Activated CD4-positive, alpha-beta memory T cell treated with anti-CD3 and anti-CD28 coated beads for 36 hours (primary cell): Measurements from ENCODE around the gene CIBAR2. TPM values are rescaled to one million over a fixed set of nuclear protein-coding genes. Genes with fewer than 3 reads are reported as not detected.

Source experiments
- CTCF ChIA-PET: fragments of 350-600 bp; sonication (Branson Sonifier 250); formaldehyde crosslinking; loops from one replicate; lab custom pipeline; 2021; ENCODE audit warnings: antibody characterized with exemption, inconsistent platforms; lab: Charles Lee
- POLR2A ChIA-PET: fragments of 350-600 bp; sonication (Branson Sonifier 250); formaldehyde crosslinking; loops from one replicate; lab custom pipeline; 2021; ENCODE audit warnings: antibody characterized with exemption; lab: Charles Lee
- DNase-seq: peaks from one replicate; pipeline ENCODE4 v3.0.0-alpha.2; 2020
- H3K27ac Mint-ChIP-seq: one replicate; pipeline ENCODE4 v1.8.0; 2021; ENCODE audit warnings: mixed read lengths
- H3K27me3 Mint-ChIP-seq: one replicate; pipeline ENCODE4 v1.8.0; 2021; ENCODE audit warnings: mixed read lengths
- H3K36me3 Mint-ChIP-seq: one replicate; pipeline ENCODE4 v1.8.0; 2021; ENCODE audit warnings: mixed read lengths
- H3K4me1 Mint-ChIP-seq: one replicate; pipeline ENCODE4 v1.8.0; 2021; ENCODE audit warnings: low read depth, mixed read lengths
- H3K4me3 Mint-ChIP-seq: one replicate; pipeline ENCODE4 v1.8.0; 2021; ENCODE audit warnings: mild to moderate bottlenecking, mixed read lengths
- H3K9me3 Mint-ChIP-seq: one replicate; pipeline ENCODE4 v1.8.0; 2021; ENCODE audit warnings: mixed read lengths
- intact Hi-C: fragments of 100-400 bp; cut with micrococcal nuclease; formaldehyde crosslinking; loops from one replicate; pipeline ENCODE4 v1.15.1; 2023
- total RNA-seq, 2 experiments: library from RNA; stranded (reverse); gene quantifications; one replicate each; pipeline ENCODE4 v1.2.3, GENCODE V29; 2021

CIBAR2 gene
- total RNA-seq, 2 experiments from 2014 or later: not detected

GRCh38 chr16:85151079-85151602, 38.9 kb upstream of the CIBAR2 start:
- CTCF ChIA-PET: no interaction called here
- Mint-ChIP-seq H3K27ac (no peak overlapping the region), H3K4me3 (no peak overlapping the region), H3K9me3 (no peaks in the 10 kb centered on the region), H3K4me1 (no peaks in the 10 kb centered on the region), H3K36me3 (no peaks in the 10 kb centered on the region), H3K27me3 (no peaks in the 10 kb centered on the region)
- DNase-seq: no peak
- POLR2A ChIA-PET: no interaction called here
- intact Hi-C loops: no loop called here

DNA sequence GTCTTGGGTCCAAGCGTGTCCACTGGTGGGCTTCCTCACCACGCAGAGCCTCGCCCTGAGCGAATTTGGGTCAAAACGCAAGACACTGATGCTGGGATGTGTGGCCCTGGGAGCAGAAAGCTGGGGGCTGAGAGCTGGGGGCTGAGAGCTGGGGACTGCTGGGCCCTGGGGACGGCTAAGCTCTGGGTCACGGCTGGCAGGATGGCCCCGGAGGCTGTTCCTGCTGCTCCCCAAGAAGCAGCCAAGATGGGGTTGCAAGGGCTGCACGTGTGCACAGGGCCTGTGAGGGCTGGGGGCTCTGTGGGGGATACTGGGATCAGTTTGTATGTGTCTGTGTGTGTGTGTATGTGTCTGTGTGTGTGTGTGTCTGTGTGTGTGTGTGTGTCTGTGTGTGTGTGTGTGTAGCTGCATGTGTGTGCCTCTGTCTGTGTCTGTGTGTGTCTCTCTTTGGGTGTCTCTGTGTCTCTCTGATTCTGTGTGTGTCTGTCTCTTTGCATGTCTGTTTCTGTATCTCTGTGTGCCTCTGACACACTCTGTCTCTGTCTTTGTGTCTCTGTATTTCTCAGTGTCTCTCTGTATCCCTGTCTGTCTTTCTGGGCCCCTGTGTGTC, 38.2 kb upstream of the CIBAR2 start:
- Mint-ChIP-seq H3K27me3 (no peaks in the 10 kb centered on the region), H3K4me3 (no peak overlapping the region), H3K4me1 (no peaks in the 10 kb centered on the region), H3K36me3 (no peaks in the 10 kb centered on the region), H3K27ac (no peak overlapping the region), H3K9me3 (no peaks in the 10 kb centered on the region)
- no peak for DNase-seq
- POLR2A ChIA-PET: no interaction called here
- intact Hi-C loops: no loop called here
- CTCF ChIA-PET: no interaction called here

- CTCF ChIA-PET: no interaction called here
- Mint-ChIP-seq H3K36me3 (no peaks in the 10 kb centered on the region), H3K9me3 (no peaks in the 10 kb centered on the region), H3K4me1 (no peaks in the 10 kb centered on the region), H3K4me3 (no peak overlapping the region), H3K27ac (no peak overlapping the region), H3K27me3 (no peaks in the 10 kb centered on the region)
- POLR2A ChIA-PET: no interaction called here
- no peak for DNase-seq
- intact Hi-C loops: no loop called here
Observed at GRCh38 chr16:85149776-85150175, 37.5 kb upstream of the CIBAR2 start.

- Mint-ChIP-seq H3K27ac (no peak overlapping the region), H3K36me3 (no peaks in the 10 kb centered on the region), H3K9me3 (no peaks in the 10 kb centered on the region), H3K4me3 (no peak overlapping the region), H3K4me1 (no peaks in the 10 kb centered on the region), H3K27me3 (peaks cover under 1% of the 10 kb centered on the region)
- CTCF ChIA-PET: no interaction called here
- DNase-seq: no peak
- POLR2A ChIA-PET: no interaction called here
- intact Hi-C loops: no loop called here
Observed at GRCh38 chr16:85148931-85149330, 36.7 kb upstream of the CIBAR2 start.

DNA sequence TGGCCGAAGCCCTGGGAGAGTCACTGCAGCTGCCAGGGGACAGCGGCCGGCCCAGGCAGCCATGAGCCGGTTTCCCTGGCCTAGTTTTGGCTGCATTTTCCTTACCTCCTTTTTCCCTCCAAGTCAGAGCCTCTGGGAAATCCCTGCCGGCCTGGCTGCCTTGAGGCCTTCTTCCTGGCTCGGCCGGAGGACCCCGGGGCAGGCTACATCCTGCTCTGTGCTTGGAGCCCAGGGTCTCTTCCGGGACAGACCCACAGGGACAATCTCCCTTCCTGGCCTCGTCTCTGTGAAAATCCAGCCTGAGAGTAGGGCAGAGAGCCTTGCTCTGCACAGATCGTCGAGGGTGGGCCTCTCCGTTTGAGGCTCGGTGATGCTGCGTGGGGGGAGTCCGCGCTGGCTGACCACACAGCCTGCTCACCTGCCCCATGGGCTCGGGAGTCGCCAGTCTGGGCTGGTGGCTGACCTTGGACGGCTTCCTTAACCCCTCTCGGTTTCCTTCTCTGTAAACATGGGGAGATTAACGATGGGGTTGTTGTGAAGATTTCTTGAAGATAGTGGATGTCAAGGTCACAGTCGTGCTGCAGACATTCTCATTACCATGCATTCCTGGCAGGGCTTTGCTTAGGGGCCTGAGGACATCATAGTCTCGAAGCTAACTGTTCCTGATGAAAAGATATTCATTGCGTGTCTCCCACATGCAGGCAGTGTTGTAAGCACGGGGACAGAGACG, 34.8 kb upstream of the CIBAR2 start:
- ChIA-PET CTCF (no interaction called here), POLR2A (no interaction called here)
- Mint-ChIP-seq H3K27ac (no peak overlapping the region), H3K9me3 (no peaks in the 10 kb centered on the region), H3K36me3 (no peaks in the 10 kb centered on the region), H3K27me3 (peaks cover 3% of the 10 kb centered on the region), H3K4me1 (no peaks in the 10 kb centered on the region), H3K4me3 (no peak overlapping the region)
- DNase-seq: no peak
- intact Hi-C loops: no loop called here

DNA sequence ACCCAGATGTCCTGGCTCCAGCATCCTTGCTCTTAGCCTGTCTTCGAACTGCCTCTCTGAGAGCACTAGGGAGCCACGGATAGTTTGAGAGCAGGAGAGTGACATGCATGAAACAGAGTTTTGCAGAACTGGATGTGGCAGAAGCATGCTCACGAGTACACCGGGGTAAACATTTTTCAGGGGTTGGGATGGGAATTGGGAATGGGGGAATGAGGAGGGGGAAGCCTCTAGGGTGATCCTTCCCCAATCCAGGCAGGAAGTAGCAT, 34.2 kb upstream of the CIBAR2 start:
- ChIA-PET CTCF (no interaction called here), POLR2A (no interaction called here)
- H3K36me3 Mint-ChIP-seq: no peaks in the 10 kb centered on the region
- no peak overlapping the region for H3K27ac Mint-ChIP-seq
- no peak for DNase-seq
- H3K4me3 Mint-ChIP-seq: no peak overlapping the region
- intact Hi-C loops: no loop called here
- no peaks in the 10 kb centered on the region for H3K4me1 Mint-ChIP-seq
- no peaks in the 10 kb centered on the region for H3K9me3 Mint-ChIP-seq
- peaks cover 6% of the 10 kb centered on the region for H3K27me3 Mint-ChIP-seq

GRCh38 chr16:85145734-85146531, 33.7 kb upstream of the CIBAR2 start:
- no peak for DNase-seq
- Mint-ChIP-seq H3K27ac (no peak overlapping the region), H3K27me3 (peaks cover 6% of the 10 kb centered on the region), H3K9me3 (no peaks in the 10 kb centered on the region), H3K36me3 (no peaks in the 10 kb centered on the region), H3K4me3 (no peak overlapping the region), H3K4me1 (no peaks in the 10 kb centered on the region)
- intact Hi-C loops: no loop called here
- POLR2A ChIA-PET: no interaction called here
- CTCF ChIA-PET: no interaction called here

- ChIA-PET POLR2A (no interaction called here), CTCF (no interaction called here)
- no peak overlapping the region for H3K27ac Mint-ChIP-seq
- no peaks in the 10 kb centered on the region for H3K36me3 Mint-ChIP-seq
- H3K27me3 Mint-ChIP-seq: peaks cover 6% of the 10 kb centered on the region
- H3K4me3 Mint-ChIP-seq: no peak overlapping the region
- H3K4me1 Mint-ChIP-seq: no peaks in the 10 kb centered on the region
- intact Hi-C loops: no loop called here
- no peak for DNase-seq
- H3K9me3 Mint-ChIP-seq: no peaks in the 10 kb centered on the region
Observed at GRCh38 chr16:85145188-85145587, 32.9 kb upstream of the CIBAR2 start.

DNA sequence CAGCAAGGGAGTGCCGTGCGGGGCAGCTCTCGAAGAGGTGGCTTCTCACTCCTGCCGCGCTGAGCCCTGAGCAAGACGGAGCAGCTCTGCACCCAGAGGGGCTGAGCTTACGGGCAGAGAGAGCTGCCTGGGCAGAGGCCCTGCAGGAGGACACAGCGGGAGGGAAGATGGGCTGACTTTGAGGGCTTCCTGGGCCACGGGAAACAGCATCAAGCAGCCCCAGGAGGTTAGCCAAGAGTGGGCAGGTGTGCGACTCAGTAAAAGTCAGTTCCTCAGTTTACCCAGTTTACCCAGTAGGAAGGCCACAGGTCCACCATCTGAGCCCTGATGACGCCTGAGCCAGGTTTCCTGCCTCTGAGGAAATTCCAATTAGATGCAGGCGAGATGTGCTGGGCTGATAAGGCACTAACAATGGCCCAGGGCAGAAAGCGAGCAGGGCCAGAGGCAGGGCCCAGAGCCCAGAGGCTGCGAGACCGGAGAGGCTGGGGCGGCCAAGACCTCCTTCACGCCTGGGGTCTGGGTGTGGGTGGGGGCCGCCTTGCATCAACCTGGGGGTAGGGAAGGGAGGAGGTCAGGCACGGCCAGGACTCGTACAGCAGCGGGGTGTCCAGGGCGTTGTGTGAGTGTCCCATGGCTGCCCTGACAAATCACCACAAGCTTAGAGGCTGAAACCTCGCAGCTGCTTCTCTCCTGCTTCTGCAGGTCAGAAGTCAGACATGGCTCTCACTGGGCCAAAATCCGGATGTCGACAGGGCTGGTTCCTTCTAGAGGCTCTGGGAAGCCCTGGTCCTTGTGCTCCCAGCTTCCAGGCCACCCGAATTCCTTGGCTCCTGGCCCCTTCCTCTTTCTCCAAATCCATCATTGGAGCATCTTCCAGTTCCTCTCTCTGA, 32.0 kb upstream of the CIBAR2 start:
- Mint-ChIP-seq H3K4me3 (no peak overlapping the region), H3K27ac (no peak overlapping the region), H3K9me3 (no peaks in the 10 kb centered on the region), H3K27me3 (peaks cover 12% of the 10 kb centered on the region), H3K4me1 (no peaks in the 10 kb centered on the region), H3K36me3 (no peaks in the 10 kb centered on the region)
- intact Hi-C loops: no loop called here
- POLR2A ChIA-PET: interaction anchor here (0.7 kb wide), 1 partner anchor 137 kb away, joined by 3 read pairs; no protein-coding TSS in a partner anchor
- DNase-seq: no peak
- CTCF ChIA-PET: no interaction called here

- DNase-seq: no peak
- ChIA-PET CTCF (interaction anchor here (0.9 kb wide), 1 partner anchor 153 kb away, joined by 3 read pairs; no protein-coding TSS in a partner anchor), POLR2A (no interaction called here)
- intact Hi-C loops: no loop called here
- H3K27ac Mint-ChIP-seq: no peak overlapping the region
- H3K4me1 Mint-ChIP-seq: no peaks in the 10 kb centered on the region
- H3K9me3 Mint-ChIP-seq: no peaks in the 10 kb centered on the region
- H3K4me3 Mint-ChIP-seq: no peak overlapping the region
- no peaks in the 10 kb centered on the region for H3K36me3 Mint-ChIP-seq
- peaks cover 27% of the 10 kb centered on the region for H3K27me3 Mint-ChIP-seq
Observed at GRCh38 chr16:85142771-85143211, 30.5 kb upstream of the CIBAR2 start.

GRCh38 chr16:85142129-85142513, 29.8 kb upstream of the CIBAR2 start:
- no peak for DNase-seq
- POLR2A ChIA-PET: no interaction called here
- no peak overlapping the region for H3K4me3 Mint-ChIP-seq
- no peaks in the 10 kb centered on the region for H3K4me1 Mint-ChIP-seq
- intact Hi-C loops: no loop called here
- no peaks in the 10 kb centered on the region for H3K9me3 Mint-ChIP-seq
- H3K27me3 Mint-ChIP-seq: peaks cover 28% of the 10 kb centered on the region
- CTCF ChIA-PET: interaction anchor here (0.9 kb wide), 1 partner anchor 154 kb away, joined by 3 read pairs; no protein-coding TSS in a partner anchor
- no peaks in the 10 kb centered on the region for H3K36me3 Mint-ChIP-seq
- H3K27ac Mint-ChIP-seq: no peak overlapping the region
